Esophagus (tissue), 2 donors: ENCODE results near the gene KDM4D. TPM values are rescaled to one million over a fixed set of nuclear protein-coding genes. Genes with fewer than 3 reads are reported as not detected.

Experiments used
- H3K27ac ChIP-seq, 2 donors: one replicate each; pipeline ENCODE4 v1.5.1; 2013; ENCODE audit warnings: low read depth in 2 of 2, mild to moderate bottlenecking in 2 of 2, inconsistent platforms in 1 of 2, low read length in 1 of 2, moderate library complexity in 1 of 2
- H3K27me3 ChIP-seq, 2 donors: one replicate each; pipeline ENCODE4 v1.6.1; 2013; ENCODE audit warnings: low read length in 2 of 2, control low read depth in 1 of 2, mild to moderate bottlenecking in 1 of 2; ENCODE audit not compliant: insufficient read depth in 2 of 2, control insufficient read depth in 1 of 2
- H3K36me3 ChIP-seq, 2 donors: one replicate each; pipeline ENCODE4 v1.6.1; 2013; ENCODE audit warnings: low read length in 1 of 2; ENCODE audit not compliant: control insufficient read depth in 2 of 2, insufficient read depth in 2 of 2
- H3K4me1 ChIP-seq, 2 donors: one replicate each; pipeline ENCODE4 v1.6.1; 2013; ENCODE audit warnings: low read length in 1 of 2; ENCODE audit not compliant: control insufficient read depth in 2 of 2, insufficient read depth in 2 of 2
- H3K4me3 ChIP-seq, 2 donors: one replicate each; pipeline ENCODE4 v1.5.1; 2013; ENCODE audit warnings: low read length in 2 of 2, mild to moderate bottlenecking in 2 of 2, low read depth in 1 of 2, moderate library complexity in 1 of 2
- H3K9me3 ChIP-seq, 2 donors: one replicate each; pipeline ENCODE4 v1.6.1; 2013; ENCODE audit warnings: mild to moderate bottlenecking in 2 of 2, low read depth in 1 of 2, low read length in 1 of 2, moderate library complexity in 1 of 2; ENCODE audit not compliant: control insufficient read depth in 2 of 2, insufficient read depth in 1 of 2
- WGBS, 2 donors: extraction: QIAGEN DNeasy Blood & Tissue Kit; methylation state at CpG; one replicate each; pipeline ENCODE4 v1.1.7; 2013; 5-methylcytosine and 5-hydroxymethylcytosine counted together
- polyA plus RNA-seq, 2 donors: library from polyadenylated mRNA; stranded (reverse); fragments of 200-250 nt; gene quantifications; one replicate each; pipeline ENCODE4 v1.2.3, GENCODE V29; 2013
- donor health status: healthy with polysubstance abuse.
- donor health status: Bipolar disorder and iron deficiency.

KDM4D gene
- polyA plus RNA-seq, 2 donors = 0.14 to 0.31 TPM

- no peak overlapping the region for H3K4me3 ChIP-seq
- no peaks in the 10 kb centered on the region for H3K9me3 ChIP-seq
- H3K4me1 ChIP-seq = peaks cover 0 to 3% of the 10 kb centered on the region in 2 donors
- no peaks in the 10 kb centered on the region for H3K36me3 ChIP-seq
- no peaks in the 10 kb centered on the region for H3K27me3 ChIP-seq
- H3K27ac ChIP-seq = peak overlapping the region in 1 of 2 donors; percentile 9
- 51 to 65% methylated on average over 5 of the region's 5 CpGs for whole genome bisulfite sequencing, 2 donors
Measured at GRCh38 chr11:94933223-94934130, 40.0 kb upstream of the KDM4D start.

GRCh38 chr11:94934362-94934761 lies 39.1 kb upstream of the KDM4D start:
- Histone ChIP-seq H3K36me3 (no peaks in the 10 kb centered on the region), H3K27ac (no peak overlapping the region)
- 63 to 71% methylated on average over 4 of the region's 4 CpGs for WGBS, 2 donors

GRCh38 chr11:94934846-94935245 lies 38.7 kb upstream of the KDM4D start:
- no peak overlapping the region for H3K27ac ChIP-seq
- no peak overlapping the region for H3K4me3 ChIP-seq
- no peaks in the 10 kb centered on the region for H3K27me3 ChIP-seq
- no peaks in the 10 kb centered on the region for H3K36me3 ChIP-seq
- 71 to 77% methylated on average over 3 of the region's 3 CpGs for WGBS, 2 donors
- H3K4me1 ChIP-seq = peaks cover 0 to 3% of the 10 kb centered on the region in 2 donors
- H3K9me3 ChIP-seq = no peaks in the 10 kb centered on the region

More at GRCh38 chr11:94934362-94934761, 39.1 kb upstream of the KDM4D start:
- no peaks in the 10 kb centered on the region for H3K27me3 ChIP-seq
- peaks cover 0 to 3% of the 10 kb centered on the region in 2 donors for H3K4me1 ChIP-seq
- no peaks in the 10 kb centered on the region for H3K9me3 ChIP-seq
- no peak overlapping the region for H3K4me3 ChIP-seq

GRCh38 chr11:94938095-94939055 lies 35.1 kb upstream of the KDM4D start:
- H3K4me1 ChIP-seq = peaks cover 0 to 2% of the 10 kb centered on the region in 2 donors
- WGBS, 2 donors = 24 to 34% methylated on average over 9 of the region's 9 CpGs
- no peak overlapping the region for H3K4me3 ChIP-seq
- peak overlapping the region in 1 of 2 donors; percentile 61 for H3K27ac ChIP-seq
- no peaks in the 10 kb centered on the region for H3K27me3 ChIP-seq
- H3K9me3 ChIP-seq = no peaks in the 10 kb centered on the region
- no peaks in the 10 kb centered on the region for H3K36me3 ChIP-seq

GRCh38 chr11:94939346-94939745 lies 34.2 kb upstream of the KDM4D start:
- no peaks in the 10 kb centered on the region for H3K9me3 ChIP-seq
- WGBS, 2 donors = 92 to 95% methylated on average over 2 of the region's 2 CpGs
- H3K27me3 ChIP-seq = no peaks in the 10 kb centered on the region
- no peak overlapping the region for H3K4me3 ChIP-seq
- H3K4me1 ChIP-seq = peaks cover 0 to 2% of the 10 kb centered on the region in 2 donors
- no peaks in the 10 kb centered on the region for H3K36me3 ChIP-seq
- H3K27ac ChIP-seq = no peak overlapping the region

- H3K9me3 ChIP-seq = no peaks in the 10 kb centered on the region
- H3K4me3 ChIP-seq = no peak overlapping the region
- H3K4me1 ChIP-seq = peaks cover 0 to 2% of the 10 kb centered on the region in 2 donors
- H3K27me3 ChIP-seq = no peaks in the 10 kb centered on the region
- H3K27ac ChIP-seq = no peak overlapping the region
- 86 to 87% methylated on average over 4 of the region's 4 CpGs for WGBS, 2 donors
- H3K36me3 ChIP-seq = no peaks in the 10 kb centered on the region
Measured at GRCh38 chr11:94941131-94941530, 32.4 kb upstream of the KDM4D start.

GRCh38 chr11:94946812-94947211 lies 26.7 kb upstream of the KDM4D start:
- H3K4me3 ChIP-seq = no peak overlapping the region
- no peaks in the 10 kb centered on the region for H3K9me3 ChIP-seq
- WGBS, 2 donors = 77 to 81% methylated on average over 4 of the region's 4 CpGs
- H3K4me1 ChIP-seq = peaks cover 0 to 2% of the 10 kb centered on the region in 2 donors
- no peaks in the 10 kb centered on the region for H3K36me3 ChIP-seq
- H3K27ac ChIP-seq = no peak overlapping the region
- no peaks in the 10 kb centered on the region for H3K27me3 ChIP-seq

GRCh38 chr11:94948070-94948617 lies 25.4 kb upstream of the KDM4D start:
- no peak overlapping the region for H3K4me3 ChIP-seq
- H3K27ac ChIP-seq = no peak overlapping the region
- H3K9me3 ChIP-seq = no peaks in the 10 kb centered on the region
- no peaks in the 10 kb centered on the region for H3K36me3 ChIP-seq
- H3K27me3 ChIP-seq = no peaks in the 10 kb centered on the region
- peaks cover 0 to 2% of the 10 kb centered on the region in 2 donors for H3K4me1 ChIP-seq
- 61 to 71% methylated on average over 4 of the region's 4 CpGs for WGBS, 2 donors

GRCh38 chr11:94954753-94955152 lies 18.8 kb upstream of the KDM4D start:
- Histone ChIP-seq H3K27me3 (no peaks in the 10 kb centered on the region), H3K4me1 (no peaks in the 10 kb centered on the region), H3K36me3 (peaks cover 0 to 2% of the 10 kb centered on the region in 2 donors), H3K9me3 (no peaks in the 10 kb centered on the region), H3K27ac (no peak overlapping the region), H3K4me3 (no peak overlapping the region)
- 78 to 90% methylated on average over 1 of the region's 1 CpG for WGBS, 2 donors
